Kidney (tissue), 14 donors: ENCODE data around the gene GABRR1. TPM values are rescaled to one million over a fixed set of nuclear protein-coding genes. Genes with fewer than 3 reads are reported as not detected.

Experiments used
- DNase-seq, 5 donors: peaks; one replicate each; pipeline ENCODE4 v3.0.0-alpha.2; 2013 to 2020
- FAIRE-seq: peaks from 2 replicates; lab custom pipeline; 2012; peaks lifted over from hg19 to GRCh38; lab: Jason Lieb, UNC
- H3K27ac ChIP-seq, 2 donors: one replicate each; pipeline ENCODE4 v1.7.0; 2013; ENCODE audit warnings: low read depth in 2 of 2, low read length in 2 of 2, inconsistent platforms in 1 of 2
- H3K27me3 ChIP-seq: one replicate; pipeline ENCODE4 v1.7.1; 2013; ENCODE audit warnings: low read length, inconsistent platforms; ENCODE audit not compliant: control insufficient read depth, insufficient read depth
- H3K36me3 ChIP-seq, 3 donors: one replicate each; pipeline versions ENCODE4 v1.7.0 to v1.7.1; 2013; ENCODE audit warnings: low read length in 3 of 3, control low read depth in 1 of 3, inconsistent platforms in 1 of 3; ENCODE audit not compliant: insufficient read depth in 3 of 3, control insufficient read depth in 2 of 3
- H3K4me1 ChIP-seq, 3 donors: one replicate each; pipeline versions ENCODE4 v1.7.0 to v1.7.1; 2013; ENCODE audit warnings: low read length in 3 of 3, inconsistent platforms in 1 of 3, low read depth in 1 of 3; ENCODE audit not compliant: control insufficient read depth in 2 of 3, insufficient read depth in 2 of 3
- H3K4me3 ChIP-seq, 3 donors: one replicate each; pipeline versions ENCODE4 v1.7.0 to v1.8.1; 2013; ENCODE audit warnings: low read length in 3 of 3, control low read depth in 1 of 3, inconsistent platforms in 1 of 3
- H3K9ac ChIP-seq, 3 donors: one replicate each; pipeline versions ENCODE4 v1.7.0 to v1.7.1; 2013; ENCODE audit warnings: low read length in 3 of 3, control low read depth in 1 of 3, inconsistent platforms in 1 of 3
- H3K9me3 ChIP-seq, 3 donors: one replicate each; pipeline versions ENCODE4 v1.7.0 to v1.7.1; 2013; ENCODE audit warnings: low read length in 3 of 3, control low read depth in 1 of 3, inconsistent platforms in 1 of 3; ENCODE audit not compliant: control insufficient read depth in 2 of 3, insufficient read depth in 1 of 3
- intact Hi-C: fragments of 100-400 bp; cut with DNase I; formaldehyde crosslinking; loops from one replicate; pipeline ENCODE4 v1.11.1; 2022
- polyA plus RNA-seq: library from polyadenylated mRNA; stranded (reverse); fragments of 350-450 nt; fragmentation: Illumina TruSeq; extraction: RNeasy Lipid Tissue Mini Kit (QIAGEN cat#74804); gene quantifications from one replicate; pipeline ENCODE4 v1.2.3, GENCODE V29; 2014; ENCODE audit warnings: low read depth, low replicate concordance; ENCODE audit not compliant: insufficient read depth
- total RNA-seq: library from RNA; stranded (reverse); fragmentation: NEBNext Ultra II Directional; extraction: Animal tissue kit (Norgen Biotek cat#: 25700); gene quantifications from one replicate; pipeline ENCODE4 v1.2.1, GENCODE V29; 2021
- TF ChIP-seq, protein P1 (sequence below): IDR thresholded peaks from 3 replicates; pipeline ENCODE4 v1.5.1; 2012; ENCODE audit warnings: mild to moderate bottlenecking, moderate library complexity, borderline replicate concordance; ENCODE audit not compliant: insufficient read depth; ENCODE audit errors: extremely low read depth
- donor health status: control.
- donor health status: control.
- donor health status: control.
- donor health status: control.
- donor health status: control.
- donor health status: DM: yes; HTN: yes; CAD: no.
- donor health status: Normal renal cell carcinoma (clear cell type).

Gene GABRR1
- total and polyA plus RNA-seq, 2 donors from 2014 or later: not detected

DNA sequence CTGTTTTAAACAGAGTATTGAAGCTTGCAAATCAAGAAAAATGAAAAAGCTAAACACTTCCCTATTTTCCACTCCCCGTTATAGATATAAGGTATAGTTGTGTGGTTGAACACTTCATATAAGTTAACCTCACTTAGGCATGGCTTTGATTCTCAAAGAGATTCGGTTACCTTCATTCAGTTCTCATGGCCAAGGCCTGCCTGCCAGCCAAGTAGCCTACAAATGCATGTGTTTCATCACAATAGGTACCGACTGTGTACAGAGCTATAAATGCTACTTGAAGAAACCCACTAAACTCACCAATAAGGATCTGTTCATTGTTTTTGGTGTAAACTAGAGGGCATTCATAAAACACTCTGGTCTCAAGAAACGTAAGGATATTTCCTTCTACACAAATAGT is 43.5 kb downstream of the GABRR1 start:
- no peaks in the 10 kb centered on the region for H3K36me3 ChIP-seq
- intact Hi-C loops: no loop called here
- H3K4me3 ChIP-seq: no peak overlapping the region
- DNase-seq: no peak
- no peaks in the 10 kb centered on the region for H3K9me3 ChIP-seq
- TF ChIP-seq, protein P1, sequence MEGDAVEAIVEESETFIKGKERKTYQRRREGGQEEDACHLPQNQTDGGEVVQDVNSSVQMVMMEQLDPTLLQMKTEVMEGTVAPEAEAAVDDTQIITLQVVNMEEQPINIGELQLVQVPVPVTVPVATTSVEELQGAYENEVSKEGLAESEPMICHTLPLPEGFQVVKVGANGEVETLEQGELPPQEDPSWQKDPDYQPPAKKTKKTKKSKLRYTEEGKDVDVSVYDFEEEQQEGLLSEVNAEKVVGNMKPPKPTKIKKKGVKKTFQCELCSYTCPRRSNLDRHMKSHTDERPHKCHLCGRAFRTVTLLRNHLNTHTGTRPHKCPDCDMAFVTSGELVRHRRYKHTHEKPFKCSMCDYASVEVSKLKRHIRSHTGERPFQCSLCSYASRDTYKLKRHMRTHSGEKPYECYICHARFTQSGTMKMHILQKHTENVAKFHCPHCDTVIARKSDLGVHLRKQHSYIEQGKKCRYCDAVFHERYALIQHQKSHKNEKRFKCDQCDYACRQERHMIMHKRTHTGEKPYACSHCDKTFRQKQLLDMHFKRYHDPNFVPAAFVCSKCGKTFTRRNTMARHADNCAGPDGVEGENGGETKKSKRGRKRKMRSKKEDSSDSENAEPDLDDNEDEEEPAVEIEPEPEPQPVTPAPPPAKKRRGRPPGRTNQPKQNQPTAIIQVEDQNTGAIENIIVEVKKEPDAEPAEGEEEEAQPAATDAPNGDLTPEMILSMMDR: no peak
- H3K27ac ChIP-seq: no peak overlapping the region
- no peaks in the 10 kb centered on the region for H3K4me1 ChIP-seq
- H3K27me3 ChIP-seq: no peaks in the 10 kb centered on the region
- H3K9ac ChIP-seq: no peak overlapping the region
- FAIRE-seq: no peak

DNA sequence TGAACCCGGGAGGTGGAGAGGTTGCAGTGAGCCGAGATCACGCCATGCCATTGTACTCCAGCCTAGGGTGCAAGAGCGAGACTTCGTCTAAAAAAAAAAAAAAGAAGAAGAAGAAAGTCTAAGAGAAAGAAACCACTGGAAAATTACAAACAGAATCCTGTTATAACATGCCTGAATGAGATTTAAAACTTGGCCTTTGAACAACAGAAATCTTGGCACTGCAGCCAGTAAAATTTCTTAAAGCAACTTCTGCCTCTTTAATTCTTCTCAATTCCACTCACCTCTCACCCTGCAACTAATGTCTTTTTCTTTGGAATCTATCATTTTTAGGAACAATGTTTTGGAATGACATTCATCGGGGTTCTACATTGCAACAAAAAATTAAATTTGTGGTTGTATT is 45.0 kb downstream of the GABRR1 start:
- DNase-seq (no peak), FAIRE-seq (no peak)
- intact Hi-C loops: no loop called here
- H3K4me3 ChIP-seq: no peak overlapping the region
- no peaks in the 10 kb centered on the region for H3K4me1 ChIP-seq
- H3K27me3 ChIP-seq: no peaks in the 10 kb centered on the region
- no peak overlapping the region for H3K9ac ChIP-seq
- no peaks in the 10 kb centered on the region for H3K9me3 ChIP-seq
- TF ChIP-seq, protein P1: no peak
- H3K27ac ChIP-seq: no peak overlapping the region
- no peaks in the 10 kb centered on the region for H3K36me3 ChIP-seq

DNA sequence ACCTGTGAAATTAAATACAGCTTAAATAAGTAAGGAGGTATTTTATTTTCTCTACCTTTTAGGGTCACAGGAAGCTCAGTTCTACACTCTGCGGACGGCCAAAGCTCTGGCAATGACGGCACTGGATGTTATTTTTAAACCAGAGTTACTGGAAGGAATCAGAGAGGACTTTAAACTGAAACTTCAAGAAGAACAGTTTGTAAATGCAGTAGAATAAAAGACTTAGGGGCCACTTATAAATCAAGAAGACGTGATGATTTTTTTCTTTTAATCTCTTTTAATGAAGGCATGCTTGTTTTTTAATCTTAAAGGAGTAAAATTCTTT is 55.1 kb downstream of the GABRR1 start:
- intact Hi-C loops: no loop called here
- Histone ChIP-seq H3K4me3 (no peak overlapping the region), H3K4me1 (peaks cover 0 to 3% (median 0%) of the 10 kb centered on the region in 3 donors), H3K36me3 (peaks cover 0 to 16% (median 0%) of the 10 kb centered on the region in 3 donors), H3K27me3 (no peaks in the 10 kb centered on the region), H3K9me3 (no peaks in the 10 kb centered on the region), H3K9ac (no peak overlapping the region), H3K27ac (peak overlapping the region; percentile 71 to 82)
- TF ChIP-seq, protein P1: no peak
- DNase-seq: no peak
- FAIRE-seq: peak; percentile 66
